ENCODE results near the gene STRN4.
"Not testable (repeated sequence)": the region's sequence is repeated elsewhere in the genome, so short reads cannot be mapped to it uniquely, and the experiment has no call there.

STRN4 gene, protein sequence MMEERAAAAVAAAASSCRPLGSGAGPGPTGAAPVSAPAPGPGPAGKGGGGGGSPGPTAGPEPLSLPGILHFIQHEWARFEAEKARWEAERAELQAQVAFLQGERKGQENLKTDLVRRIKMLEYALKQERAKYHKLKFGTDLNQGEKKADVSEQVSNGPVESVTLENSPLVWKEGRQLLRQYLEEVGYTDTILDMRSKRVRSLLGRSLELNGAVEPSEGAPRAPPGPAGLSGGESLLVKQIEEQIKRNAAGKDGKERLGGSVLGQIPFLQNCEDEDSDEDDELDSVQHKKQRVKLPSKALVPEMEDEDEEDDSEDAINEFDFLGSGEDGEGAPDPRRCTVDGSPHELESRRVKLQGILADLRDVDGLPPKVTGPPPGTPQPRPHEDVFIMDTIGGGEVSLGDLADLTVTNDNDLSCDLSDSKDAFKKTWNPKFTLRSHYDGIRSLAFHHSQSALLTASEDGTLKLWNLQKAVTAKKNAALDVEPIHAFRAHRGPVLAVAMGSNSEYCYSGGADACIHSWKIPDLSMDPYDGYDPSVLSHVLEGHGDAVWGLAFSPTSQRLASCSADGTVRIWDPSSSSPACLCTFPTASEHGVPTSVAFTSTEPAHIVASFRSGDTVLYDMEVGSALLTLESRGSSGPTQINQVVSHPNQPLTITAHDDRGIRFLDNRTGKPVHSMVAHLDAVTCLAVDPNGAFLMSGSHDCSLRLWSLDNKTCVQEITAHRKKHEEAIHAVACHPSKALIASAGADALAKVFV

GRCh38 chr19:46746281-46747057, at the start of gene STRN4:
Gene STRN4 (minus strand): TSS chr19:46746450. CDS start chr19:46746430, 20 bp downstream.
- DNase-seq (ENCODE audit: low read depth): no peak

DNA sequence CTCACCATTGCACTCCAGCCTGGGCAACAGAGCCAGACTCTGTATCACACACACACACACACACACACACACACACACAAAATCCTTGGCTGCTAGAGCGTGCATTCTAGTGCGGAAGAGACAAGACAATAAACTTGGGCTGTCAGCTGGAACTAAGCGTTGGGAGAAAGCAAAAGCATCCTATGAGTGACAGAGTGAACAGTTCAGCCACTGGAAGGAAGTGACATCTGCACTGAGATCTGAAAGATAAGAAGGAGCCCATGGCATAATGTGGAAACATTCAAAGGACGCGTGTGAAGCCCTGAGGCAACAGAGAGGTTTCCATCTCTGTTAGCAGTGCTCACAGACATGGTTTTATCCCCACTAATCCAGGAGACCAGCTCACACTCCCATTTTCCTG, 45.7 kb upstream of the STRN4 start:
- DNase-seq (ENCODE audit: low read depth): peak; percentile 23

DNA sequence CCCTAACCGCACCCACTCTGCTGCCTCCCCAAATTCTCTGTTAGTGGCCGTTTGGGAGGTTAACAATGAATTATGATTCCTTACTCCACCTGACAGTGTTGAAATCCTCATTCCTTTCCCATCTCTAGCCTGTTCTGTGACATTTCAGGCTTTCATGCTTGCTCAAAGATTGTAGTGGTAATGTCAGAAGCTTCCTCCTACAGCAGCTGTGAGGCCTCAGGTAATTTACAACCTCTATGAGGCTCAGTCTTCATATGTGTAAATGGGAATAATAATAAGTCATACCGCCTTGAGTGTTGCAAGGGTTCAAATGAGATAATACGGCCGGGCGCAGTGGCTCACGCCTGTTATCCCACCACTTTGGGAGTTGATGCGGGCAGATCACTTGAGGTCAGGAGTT, 43.1 kb upstream of the STRN4 start:
- no peak for DNase-seq (ENCODE audit: low read depth)

DNA sequence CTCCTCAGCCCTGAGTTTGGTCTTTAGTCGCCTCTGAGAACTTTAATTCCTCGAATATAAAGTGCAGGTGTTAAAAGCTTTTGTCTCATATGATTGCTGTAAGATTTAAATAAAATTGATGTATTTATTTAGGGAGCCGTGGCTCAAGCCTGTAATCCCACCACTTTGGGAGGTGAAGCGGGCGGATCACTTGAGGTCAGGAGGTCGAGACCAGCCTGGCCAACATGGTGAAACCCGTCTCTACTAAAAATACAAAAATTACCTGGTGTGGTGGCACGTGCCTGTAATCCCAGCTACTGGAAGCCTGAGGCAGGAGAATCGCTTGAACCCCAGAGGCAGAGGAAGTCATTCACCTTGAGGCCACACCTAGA, 42.7 kb upstream of the STRN4 start:
- no peak for DNase-seq (ENCODE audit: low read depth)

- peak; percentile 94 for DNase-seq (ENCODE audit: low read depth)
Observed at GRCh38 chr19:46788262-46788967, 42.2 kb upstream of the STRN4 start, which contains the start of gene SLC1A5. Gene SLC1A5 (minus strand): TSS chr19:46788594. CDS start chr19:46787965, 629 bp downstream.

DNA sequence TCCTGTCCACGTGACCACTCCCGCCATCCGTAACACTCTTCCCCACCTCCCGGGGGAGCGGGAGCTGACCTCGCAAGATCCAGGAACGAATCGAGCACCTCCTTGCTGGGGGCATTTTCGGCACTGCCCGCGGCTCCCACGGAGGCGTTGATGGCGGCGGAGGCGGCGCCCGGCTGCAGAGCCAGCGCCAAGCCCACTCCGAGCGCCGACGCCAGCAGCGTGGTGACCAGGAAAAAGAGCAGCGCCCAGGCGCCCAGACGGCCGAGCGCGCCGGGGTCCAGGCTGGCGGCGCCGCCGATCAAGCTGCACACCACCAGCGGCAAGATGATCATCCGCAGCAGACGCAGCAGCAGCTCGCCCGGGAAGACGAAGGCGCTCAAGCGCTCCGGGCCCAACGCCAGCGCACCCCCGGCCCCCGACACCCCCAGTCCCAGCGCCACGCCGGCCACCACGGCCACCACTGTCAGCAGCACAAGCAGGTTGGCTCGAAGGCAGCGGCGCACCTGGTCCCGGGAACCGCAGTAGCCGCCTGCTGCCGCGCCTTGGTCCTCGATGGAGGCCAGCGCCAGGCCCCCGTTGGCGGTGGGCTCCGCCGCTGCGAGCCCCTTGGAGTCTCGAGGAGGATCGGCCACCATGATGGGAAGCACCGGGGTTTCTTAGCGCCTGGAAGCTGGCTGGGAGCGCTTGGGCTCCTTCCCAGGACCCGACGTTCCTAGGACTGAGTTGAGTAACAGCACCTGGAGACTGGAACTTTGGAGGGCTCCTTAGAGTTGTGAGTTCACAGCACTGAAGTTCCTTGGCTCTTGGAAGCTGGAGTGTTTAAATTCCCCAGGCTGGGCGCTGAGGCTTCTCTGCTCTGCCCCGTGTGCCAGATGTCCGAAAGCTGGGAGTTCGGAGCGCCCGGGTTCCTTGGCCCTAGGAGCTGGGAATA, 41.3 kb upstream of the STRN4 start:
- DNase-seq (ENCODE audit: low read depth): peak; percentile 79

GRCh38 chr19:46787040-46787330, 40.7 kb upstream of the STRN4 start:
- no peak for DNase-seq (ENCODE audit: low read depth)

- peak; percentile 60 for DNase-seq (ENCODE audit: low read depth)
Observed at GRCh38 chr19:46786236-46787039, 40.2 kb upstream of the STRN4 start.

DNA sequence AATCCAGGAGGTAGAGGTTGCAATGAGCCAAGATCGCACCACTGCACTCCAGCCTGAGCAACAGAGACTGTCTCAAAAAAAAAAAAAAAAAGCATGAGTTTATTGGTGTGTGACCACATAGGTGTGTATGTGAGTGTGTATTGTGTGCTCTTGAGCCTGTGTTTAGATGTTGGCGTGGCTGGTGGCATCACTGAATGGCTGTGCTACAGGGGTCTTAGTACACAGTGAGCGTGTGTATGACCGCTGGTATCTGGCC, 39.7 kb upstream of the STRN4 start:
- DNase-seq (ENCODE audit: low read depth): no peak

DNA sequence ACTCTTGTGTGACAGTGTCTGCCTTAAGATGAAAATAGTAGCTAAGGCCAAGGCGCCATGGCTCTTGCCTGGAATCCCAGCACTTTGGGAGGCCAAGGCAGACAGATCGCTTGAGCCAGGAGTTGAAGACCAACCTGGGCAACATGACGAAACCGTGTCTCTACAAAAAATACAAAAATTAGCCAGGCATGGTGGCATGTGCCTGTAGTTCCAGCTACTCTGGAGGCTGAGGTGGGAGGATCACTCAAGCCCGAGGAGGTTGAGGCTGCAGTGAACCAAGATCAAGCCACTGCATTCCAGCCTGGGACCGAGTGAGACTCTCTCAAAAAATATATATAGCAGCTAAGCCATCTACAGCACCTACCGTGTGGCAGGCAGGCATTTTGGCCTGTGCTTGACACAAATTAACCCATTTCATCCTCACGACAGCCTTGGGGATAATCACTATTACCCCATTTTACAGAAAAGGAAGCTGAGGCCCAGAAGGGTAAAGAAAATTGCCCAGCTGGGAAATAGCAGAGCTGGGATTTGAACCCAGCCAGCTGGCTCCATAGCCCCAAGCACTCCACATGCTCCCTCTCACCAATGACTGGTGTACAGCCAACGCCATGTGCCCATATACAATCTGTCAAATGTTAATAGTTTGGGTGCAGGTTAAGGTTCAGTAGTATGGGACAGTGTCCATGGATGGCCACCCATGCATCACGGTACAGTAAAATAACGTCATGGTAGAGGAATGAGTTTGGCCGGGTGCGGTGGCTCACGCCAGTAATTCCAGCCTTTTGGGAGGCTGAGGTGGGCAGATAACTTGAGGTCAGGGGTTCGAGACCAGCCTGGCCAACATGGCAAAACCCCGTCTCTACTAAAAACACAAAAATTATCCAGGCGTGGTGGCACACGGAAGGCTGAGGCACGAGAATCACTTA, 39.1 kb upstream of the STRN4 start:
- no peak for DNase-seq (ENCODE audit: low read depth)

- peak; percentile 94 for DNase-seq (ENCODE audit: low read depth)
Observed at GRCh38 chr19:46784262-46785053, 38.2 kb upstream of the STRN4 start.

DNA sequence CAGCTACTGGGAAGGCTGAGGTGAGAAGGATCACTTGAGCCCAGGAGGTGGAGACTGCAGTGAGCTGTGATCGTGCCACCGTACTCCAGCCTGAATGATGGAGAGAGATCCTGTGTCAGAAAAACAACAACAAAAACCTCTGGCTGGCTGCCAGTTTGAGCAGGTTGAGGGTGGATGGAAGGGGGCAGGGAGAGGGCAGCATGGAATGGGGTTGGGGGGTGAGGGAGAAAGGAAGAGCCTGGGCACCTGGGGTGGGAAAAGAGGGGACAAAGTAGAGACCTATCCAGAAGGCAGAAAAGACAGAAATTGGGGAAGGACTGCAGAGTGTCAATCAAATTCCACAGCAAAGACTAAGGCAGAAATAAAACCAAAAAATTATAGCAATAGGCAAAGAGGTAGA, 37.4 kb upstream of the STRN4 start:
- DNase-seq (ENCODE audit: low read depth): no peak

GRCh38 chr19:46782355-46783019, 36.2 kb upstream of the STRN4 start:
- no peak for DNase-seq (ENCODE audit: low read depth)

GRCh38 chr19:46777956-46778645, 31.9 kb upstream of the STRN4 start:
- not testable (repeated sequence) for DNase-seq (ENCODE audit: low read depth)

DNA sequence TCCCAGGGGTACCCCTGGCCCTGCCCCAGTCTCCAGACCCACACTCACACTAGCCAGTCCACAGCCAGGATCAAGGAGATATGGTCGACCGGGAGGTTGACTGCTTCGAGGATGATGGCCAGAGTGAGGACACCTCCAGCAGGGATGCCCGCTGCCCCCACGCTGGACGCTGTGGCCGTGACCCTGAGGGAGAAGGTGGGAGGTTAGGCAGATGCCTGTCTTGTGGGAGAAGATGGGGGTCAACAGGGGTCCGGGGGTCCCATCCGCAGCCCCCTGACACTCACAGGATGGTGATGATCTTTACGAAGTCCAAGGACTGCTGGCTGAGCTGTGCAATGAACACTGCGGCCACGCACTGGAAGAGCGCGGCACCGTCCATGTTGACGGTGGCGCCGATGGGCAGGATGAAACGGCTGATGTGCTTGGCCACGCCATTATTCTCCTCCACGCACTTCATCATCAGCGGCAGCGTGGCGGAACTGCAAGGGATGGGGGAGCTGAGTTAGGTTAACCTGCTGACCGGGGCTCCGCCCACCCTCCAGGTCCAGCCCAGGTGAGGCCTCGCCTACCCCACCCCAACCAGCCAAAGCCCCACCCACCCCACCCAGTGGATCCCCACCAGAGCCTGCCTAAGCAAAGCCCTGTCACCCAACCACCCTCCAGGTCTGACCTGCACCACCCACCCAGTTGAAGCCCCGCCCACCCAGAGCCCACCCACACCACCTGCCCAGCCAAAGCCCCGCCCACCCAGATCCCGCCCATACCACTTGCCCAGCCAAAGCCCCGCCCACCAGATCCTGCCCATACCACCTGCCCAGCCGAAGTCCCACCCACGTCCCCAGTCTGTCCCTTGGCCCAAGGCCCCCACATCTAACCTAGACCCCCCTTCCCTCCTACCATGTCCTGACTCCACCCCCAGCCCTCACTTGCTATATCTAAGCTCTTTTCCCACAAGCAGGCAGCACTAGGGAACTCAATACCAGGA, 31.0 kb upstream of the STRN4 start:
- no peak for DNase-seq (ENCODE audit: low read depth)

DNA sequence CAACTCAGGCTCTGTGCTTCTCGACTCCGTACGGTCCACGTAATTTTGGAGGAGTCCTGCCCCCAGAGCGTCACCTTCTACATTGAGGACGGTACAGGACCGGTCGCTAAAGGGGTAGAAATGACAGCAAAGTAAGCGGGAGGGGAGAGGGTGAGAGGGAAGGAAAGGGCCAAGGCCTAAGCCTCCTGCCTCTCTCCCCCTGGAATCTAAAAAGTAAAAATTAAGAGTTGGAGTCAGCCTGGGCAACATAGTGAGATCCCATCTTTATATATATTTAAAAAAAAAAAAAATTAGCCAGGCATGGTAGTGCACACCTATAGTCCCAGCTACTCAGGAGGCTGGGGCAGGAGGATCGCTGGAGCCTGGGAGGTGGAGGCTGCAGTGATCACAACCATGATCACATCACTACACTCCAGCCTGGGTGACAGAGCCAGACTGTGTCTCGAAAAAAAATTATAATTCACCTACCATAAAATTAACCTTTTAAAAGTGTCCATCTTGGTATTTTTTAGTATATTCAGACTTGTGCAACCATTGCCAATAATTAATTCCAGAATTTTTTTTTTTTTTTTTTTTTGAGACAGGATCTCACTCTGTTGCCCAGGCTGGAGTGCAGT, 29.5 kb upstream of the STRN4 start:
- DNase-seq (ENCODE audit: low read depth): no peak

Measured in amniotic epithelial cell (primary cell).